ENCODE measurements around the gene KRTAP23-1. TPM values are rescaled to one million over a fixed set of nuclear protein-coding genes. Genes with fewer than 3 reads are reported as not detected.

The KRTAP23-1 gene
- total and polyA plus RNA-seq, 10 of the 15 experiments (the other 5 are each of a cell fraction or from before 2014, with no cell fraction given), result not detected

- Histone ChIP-seq H3K36me3 (ENCODE audit: control insufficient read depth in 2 of 2, insufficient read depth in 2 of 2, low read length in 1 of 2) (no peaks in the 10 kb centered on the region), H3K4me3 (no peak within 1 kb of the TSS), H3K27me3 (replicated peaks in 1 of 2; ENCODE audit: control insufficient read depth in 2 of 2, insufficient read depth in 2 of 2, low read length in 1 of 2) (no peaks in the 10 kb centered on the region), H3K4me2 (ENCODE audit: control insufficient read depth, insufficient read depth) (no peak within 1 kb of the TSS), H3K4me1 (ENCODE audit: control insufficient read depth, insufficient read depth, low read length) (no peaks in the 10 kb centered on the region), H4K20me1 (ENCODE audit: control insufficient read depth, insufficient read depth) (no peaks in the 10 kb centered on the region), H3K79me2 (ENCODE audit: control insufficient read depth, insufficient read depth, low read length) (no peaks in the 10 kb centered on the region), H3K9me3 (replicated peaks; ENCODE audit: control insufficient read depth, insufficient read depth, low read length) (no peaks in the 10 kb centered on the region), H3K27ac (ENCODE audit: control insufficient read depth, insufficient read depth) (no peak within 1 kb of the TSS), H3K9ac (ENCODE audit: control insufficient read depth, insufficient read depth, low read length) (no peak within 1 kb of the TSS), H2AFZ (ENCODE audit: control insufficient read depth, low read depth, low read length) (no peak within 1 kb of the TSS)
- RAD21 ChIA-PET (ENCODE audit: unreplicated experiment), result no interaction called here
- no peak for TF ChIP-seq ZBTB33 (IDR thresholded peaks at IDR 0.05)
- no peak for TF ChIP-seq REST (IDR thresholded peaks at IDR 0.05; ENCODE audit: low read depth, low read length)
- no peak for TF ChIP-seq ZNF24 (IDR thresholded peaks at IDR 0.05)
- TF ChIP-seq FOS (IDR thresholded peaks at IDR 0.05; ENCODE audit: borderline replicate concordance, extremely low read depth, insufficient read length), result no peak
- ATAC-seq (no peak), FAIRE-seq (no peak), DNase-seq (ENCODE audit: low read depth, low spot score) (no peak)
- POLR2A ChIA-PET, result no interaction called here
- CTCF ChIA-PET, result no interaction called here
- in situ Hi-C loops (cut with MboI), result loop anchor here (5.0 kb wide), 1 partner anchor 745 kb away; no protein-coding TSS in a partner anchor
- WGBS (ENCODE audit: insufficient coverage, insufficient replicate concordance, low lambda C conversion rate, missing lambda C conversion rate), result 42% methylated on average over 6 of the region's 6 CpGs
- SMC1A ChIA-PET (ENCODE audit: uncharacterized antibody, unreplicated experiment), result no interaction called here
- BruUV-seq (replicated peaks), result no TSS peak
- intact Hi-C loops (cut with micrococcal nuclease; ENCODE audit: unreplicated experiment), result no loop called here
Measured at GRCh38 chr21:30337276-30337744, 11.1 kb downstream of the KRTAP23-1 start, which contains the start of gene KRTAP27-1. KRTAP27-1 (minus strand) TSS chr21:30337694; CDS start chr21:30337668, 26 bp downstream.
